SK-N-MC (cell line): ENCODE measurements around the gene CTNS.

Source experiments
- DNase-seq: peaks from one replicate; pipeline ENCODE4 v3.0.0-alpha.2; 2011; ENCODE audit warnings: low read depth, low spot score
- H3K27ac ChIP-seq: fragments of 200-600 bp; sonication (generic); 2 replicates; pipeline ENCODE4 v1.5.1; 2016; ENCODE audit warnings: mixed run types
- H3K36me3 ChIP-seq: fragments of 200-600 bp; sonication (generic); 2 replicates; pipeline ENCODE4 v1.6.1; 2017; ENCODE audit warnings: antibody characterized with exemption, low read length, mixed read lengths; ENCODE audit not compliant: insufficient read depth
- H3K4me3 ChIP-seq: fragments of 200-600 bp; sonication (generic); 2 replicates; pipeline ENCODE4 v1.5.1; 2016
- H3K9ac ChIP-seq: fragments of 200-600 bp; sonication (generic); 2 replicates; pipeline ENCODE4 v1.8.0; 2017; ENCODE audit warnings: mixed run types, mixed read lengths; ENCODE audit not compliant: insufficient read length
- H3K9me3 ChIP-seq: fragments of 200-600 bp; sonication (generic); 2 replicates; pipeline ENCODE4 v1.6.1; 2017; ENCODE audit warnings: low read depth, mild to moderate bottlenecking, antibody characterized with exemption, low read length, moderate library complexity, mixed read lengths
- EZH2 ChIP-seq: fragments of 200-600 bp; sonication (generic); IDR thresholded peaks from one replicate; pipeline ENCODE4 v1.6.1; 2017; ENCODE audit warnings: antibody characterized with exemption
- FOXP2 ChIP-seq: optimal IDR thresholded peaks from 2 replicates; pipeline ENCODE3; 2011; ENCODE audit warnings: mild to moderate bottlenecking, moderate library complexity; ENCODE audit not compliant: insufficient read depth; ENCODE audit errors: extremely low read length, control extremely low read depth
- POLR2AphosphoS5 ChIP-seq: IDR thresholded peaks from 2 replicates; pipeline ENCODE4 v1.6.1; 2012; ENCODE audit warnings: mild to moderate bottlenecking, low read depth, low read length, borderline replicate concordance

The CTNS gene

DNA sequence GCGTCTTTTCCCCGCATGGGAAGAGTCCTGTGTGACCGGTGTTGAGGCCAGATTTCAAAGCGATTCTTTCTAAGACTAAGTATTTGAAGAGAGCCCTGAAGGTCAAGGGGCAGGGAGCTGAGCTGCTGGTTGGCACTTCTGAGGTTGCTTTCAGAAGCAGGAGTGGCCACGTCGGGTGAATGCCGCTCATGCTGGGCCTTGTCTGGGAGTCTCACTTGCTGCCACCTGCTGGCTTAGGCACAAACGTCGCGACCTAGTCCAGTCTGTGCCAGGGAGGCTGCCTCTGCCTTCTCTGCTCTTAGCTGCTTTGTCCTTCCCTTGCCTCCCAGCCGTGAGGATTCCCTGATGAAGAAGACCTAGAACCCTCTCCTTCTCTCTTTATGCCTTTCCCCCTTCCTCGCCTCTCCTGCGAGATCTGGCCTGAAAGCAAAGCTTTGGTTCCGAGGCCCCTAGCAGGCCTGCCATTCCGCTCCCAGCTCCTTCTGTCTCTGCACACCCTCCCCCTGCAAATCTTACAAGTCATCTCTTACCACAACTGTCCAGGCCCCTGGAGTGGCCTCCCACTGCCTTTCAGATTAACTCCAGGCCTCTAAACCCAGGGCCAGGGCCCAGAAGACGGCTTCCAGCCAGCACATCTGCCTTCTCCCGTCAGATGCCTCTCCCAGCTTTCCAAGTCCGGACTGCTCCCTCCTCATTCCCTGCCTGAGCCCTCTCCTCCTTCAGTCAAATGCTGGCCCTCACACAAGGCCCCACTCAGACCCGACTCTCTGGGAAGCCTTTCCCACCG, 11.4 kb downstream of the CTNS start:
- H3K36me3 ChIP-seq = no peaks in the 10 kb centered on the region
- no peak overlapping the region for H3K4me3 ChIP-seq
- H3K27ac ChIP-seq = no peak overlapping the region
- H3K9ac ChIP-seq = no peak overlapping the region
- no peaks in the 10 kb centered on the region for H3K9me3 ChIP-seq
- TF ChIP-seq FOXP2 = no peak
- no peak for TF ChIP-seq POLR2AphosphoS5
- no peak for TF ChIP-seq EZH2
- no peak for DNase-seq

DNA sequence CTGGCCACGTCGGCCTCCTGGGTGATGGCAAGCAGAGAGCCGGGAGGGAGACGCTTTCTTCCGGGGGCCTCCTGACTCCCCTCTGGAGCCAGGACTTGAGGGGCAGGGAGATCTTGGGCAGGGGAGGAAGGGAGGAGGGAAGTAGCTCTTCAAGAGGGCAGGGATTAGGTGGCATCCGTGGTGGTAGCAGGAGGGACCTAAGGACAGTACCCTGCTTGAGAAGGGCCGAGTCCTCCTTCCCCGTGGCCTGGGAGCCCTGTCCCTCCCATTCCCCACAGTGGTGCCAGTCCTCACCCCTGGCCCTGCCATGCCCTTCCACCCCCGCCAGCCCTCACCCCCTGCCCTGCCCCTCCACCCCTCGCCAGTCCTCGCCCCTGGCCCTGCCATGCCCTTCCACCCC, 19.2 kb downstream of the CTNS start:
- DNase-seq = no peak
- TF ChIP-seq FOXP2 (no peak), POLR2AphosphoS5 (no peak), EZH2 (no peak)
- no peak overlapping the region for H3K9ac ChIP-seq
- H3K4me3 ChIP-seq = no peak overlapping the region
- H3K27ac ChIP-seq = no peak overlapping the region
- H3K9me3 ChIP-seq = no peaks in the 10 kb centered on the region
- H3K36me3 ChIP-seq = no peaks in the 10 kb centered on the region

DNA sequence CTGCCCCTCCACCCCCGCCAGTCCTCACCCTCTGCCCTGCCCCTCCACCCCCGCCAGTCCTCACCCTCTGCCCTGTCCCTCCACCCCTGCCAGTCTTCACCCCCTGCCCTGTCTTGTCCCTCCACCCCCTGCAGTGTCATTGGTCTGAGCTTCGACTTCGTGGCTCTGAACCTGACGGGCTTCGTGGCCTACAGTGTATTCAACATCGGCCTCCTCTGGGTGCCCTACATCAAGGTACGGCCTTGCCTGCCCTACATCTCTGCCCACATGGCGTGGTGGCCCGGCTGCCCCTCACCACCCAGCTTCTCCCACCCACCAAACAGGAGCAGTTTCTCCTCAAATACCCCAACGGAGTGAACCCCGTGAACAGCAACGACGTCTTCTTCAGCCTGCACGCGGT, 19.8 kb downstream of the CTNS start:
- no peaks in the 10 kb centered on the region for H3K36me3 ChIP-seq
- no peak overlapping the region for H3K9ac ChIP-seq
- H3K27ac ChIP-seq = no peak overlapping the region
- H3K4me3 ChIP-seq = no peak overlapping the region
- TF ChIP-seq EZH2 (no peak), FOXP2 (no peak), POLR2AphosphoS5 (no peak)
- DNase-seq = no peak
- no peaks in the 10 kb centered on the region for H3K9me3 ChIP-seq

DNA sequence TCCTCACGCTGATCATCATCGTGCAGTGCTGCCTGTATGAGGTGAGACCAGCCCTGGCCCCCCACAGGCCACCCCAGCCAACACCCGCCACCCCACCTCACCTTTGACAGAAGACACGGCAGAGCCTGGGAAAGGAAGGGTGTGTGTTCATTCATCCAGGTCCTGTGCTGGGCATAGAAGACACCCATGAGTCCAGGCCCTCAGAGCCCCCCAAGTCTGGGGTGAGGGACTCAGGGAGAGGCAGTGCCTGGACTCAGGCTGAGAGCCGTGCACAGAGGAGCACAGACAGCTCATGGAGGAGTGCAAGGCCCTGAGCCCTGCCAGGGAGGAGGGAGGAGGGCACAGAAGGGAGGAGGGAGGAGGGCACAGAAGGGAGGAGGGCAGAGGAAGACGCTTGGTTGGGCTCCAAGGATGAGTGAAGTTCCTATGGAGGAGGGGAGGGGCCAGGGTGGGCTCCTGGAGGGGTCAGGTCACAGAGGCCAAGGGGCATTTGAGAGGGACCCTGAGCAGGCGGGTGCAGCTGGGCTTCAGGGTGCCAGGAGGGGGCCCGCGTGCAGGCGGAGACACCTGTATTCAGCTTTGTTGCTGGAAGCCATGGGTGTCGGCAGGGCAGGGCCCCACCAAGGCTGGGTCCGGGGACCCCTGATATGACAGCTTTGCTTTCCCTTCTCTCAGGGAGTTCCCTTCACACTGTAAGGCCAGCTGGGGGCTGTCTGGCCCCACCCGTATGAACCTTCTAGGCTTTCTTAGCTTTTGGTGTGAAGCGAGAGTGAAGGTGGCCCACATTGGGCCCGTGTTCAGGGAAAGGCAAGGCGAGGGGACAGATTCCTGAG, 20.4 kb downstream of the CTNS start:
- H3K27ac ChIP-seq = no peak overlapping the region
- DNase-seq = no peak
- no peak for TF ChIP-seq POLR2AphosphoS5
- TF ChIP-seq FOXP2 = no peak
- no peak for TF ChIP-seq EZH2
- H3K9ac ChIP-seq = no peak overlapping the region
- no peaks in the 10 kb centered on the region for H3K9me3 ChIP-seq
- no peak overlapping the region for H3K4me3 ChIP-seq
- no peaks in the 10 kb centered on the region for H3K36me3 ChIP-seq

DNA sequence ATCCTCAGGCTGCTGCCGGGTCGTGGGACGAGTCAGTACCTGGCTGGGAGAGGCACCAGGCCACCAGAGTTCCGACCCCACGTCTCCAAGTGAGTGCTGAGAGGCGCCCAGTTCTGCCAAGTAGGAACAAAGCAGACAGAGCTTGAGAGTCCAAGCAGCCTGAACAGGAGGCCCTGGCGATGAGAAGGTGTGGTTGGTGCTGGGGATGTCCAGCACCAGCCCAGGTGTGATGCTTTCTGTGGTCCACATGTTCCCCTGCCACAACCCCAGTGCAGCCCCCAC, 21.0 kb downstream of the CTNS start:
- Histone ChIP-seq H3K9me3 (no peaks in the 10 kb centered on the region), H3K4me3 (no peak overlapping the region), H3K27ac (no peak overlapping the region), H3K36me3 (no peaks in the 10 kb centered on the region), H3K9ac (no peak overlapping the region)
- DNase-seq = no peak
- no peak for TF ChIP-seq POLR2AphosphoS5
- no peak for TF ChIP-seq EZH2
- TF ChIP-seq FOXP2 = no peak

DNA sequence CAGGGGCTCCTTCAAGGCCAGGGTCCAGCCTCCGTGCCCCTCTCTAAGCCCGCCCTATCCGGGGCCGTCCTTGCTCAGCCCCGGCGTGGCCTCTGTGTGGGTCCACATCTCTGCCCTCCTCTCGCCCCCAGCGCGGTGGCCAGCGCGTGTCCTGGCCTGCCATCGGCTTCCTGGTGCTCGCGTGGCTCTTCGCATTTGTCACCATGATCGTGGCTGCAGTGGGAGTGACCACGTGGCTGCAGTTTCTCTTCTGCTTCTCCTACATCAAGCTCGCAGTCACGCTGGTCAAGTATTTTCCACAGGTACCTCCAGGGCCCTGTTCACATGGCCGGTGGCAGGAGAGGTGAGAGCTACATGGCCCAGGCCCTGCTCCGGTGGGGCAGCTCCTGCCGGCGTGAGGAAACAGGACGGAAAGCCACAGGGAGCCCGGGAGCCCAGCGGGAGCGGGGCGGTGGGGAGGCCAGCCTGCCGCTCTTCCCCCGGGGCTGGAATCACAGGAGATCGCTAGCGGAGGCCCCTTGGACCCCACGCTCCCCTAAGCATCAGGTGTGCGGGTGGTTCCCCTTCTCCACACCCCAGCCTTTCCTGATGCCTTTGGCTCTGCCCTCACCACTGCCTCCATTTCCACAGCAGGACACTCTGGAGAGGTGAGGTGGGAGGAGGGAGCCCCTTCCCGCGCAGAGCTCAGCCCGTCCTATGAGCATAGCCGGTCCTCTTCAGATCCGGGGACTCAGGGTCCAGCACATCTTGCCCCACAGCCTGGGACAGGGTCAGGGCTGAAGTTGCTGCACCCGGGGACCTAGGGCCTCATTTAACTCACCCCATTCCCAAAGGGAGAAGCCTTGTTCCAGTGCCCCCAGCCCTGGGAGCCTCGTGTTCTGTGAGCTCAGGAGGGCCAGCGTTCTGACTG, 21.6 kb downstream of the CTNS start:
- Histone ChIP-seq H3K4me3 (no peak overlapping the region), H3K36me3 (no peaks in the 10 kb centered on the region), H3K9ac (no peak overlapping the region), H3K27ac (no peak overlapping the region), H3K9me3 (no peaks in the 10 kb centered on the region)
- no peak for DNase-seq
- TF ChIP-seq POLR2AphosphoS5 (no peak), FOXP2 (no peak), EZH2 (no peak)

DNA sequence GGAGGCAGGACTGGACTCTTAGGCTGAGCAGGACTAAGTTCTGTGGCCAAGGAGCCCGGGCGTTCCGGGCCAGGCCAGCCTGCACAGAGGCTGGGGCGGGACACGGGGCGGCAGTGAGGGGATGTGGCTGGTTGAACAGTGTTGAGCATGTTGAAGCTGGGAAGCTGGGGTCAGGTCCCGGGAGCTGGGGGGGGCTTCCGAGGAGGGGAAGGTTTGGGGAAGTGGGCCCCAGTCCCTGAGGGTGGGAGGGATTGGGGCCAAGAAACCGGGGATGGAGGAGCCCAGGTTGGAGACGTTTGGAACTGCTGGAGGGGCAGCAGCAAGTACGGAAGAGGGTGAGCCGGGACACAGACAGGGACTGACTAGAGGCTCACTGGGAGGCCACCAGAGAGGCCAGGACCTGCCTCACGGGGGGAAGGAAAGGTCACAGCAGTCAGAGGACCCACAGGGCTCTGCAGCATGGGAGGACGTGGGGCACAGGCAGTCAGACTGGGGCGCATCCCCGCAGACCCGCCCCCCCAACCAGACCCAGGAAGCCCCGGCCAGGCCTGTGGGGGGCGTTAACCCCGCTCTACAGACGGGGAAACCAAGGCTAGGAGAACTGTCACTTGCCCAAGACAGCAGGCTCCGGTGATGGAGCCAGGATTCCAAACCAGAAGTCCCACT, 22.4 kb downstream of the CTNS start:
- H3K9ac ChIP-seq = no peak overlapping the region
- H3K9me3 ChIP-seq = no peaks in the 10 kb centered on the region
- no peak for DNase-seq
- H3K36me3 ChIP-seq = peaks cover 5% of the 10 kb centered on the region; the same call in 1 of the 2 replicates
- no peak for TF ChIP-seq FOXP2
- no peak for TF ChIP-seq EZH2
- TF ChIP-seq POLR2AphosphoS5 = no peak
- H3K27ac ChIP-seq = no peak overlapping the region
- H3K4me3 ChIP-seq = no peak overlapping the region
